ENCODE data around the gene BSND.

GRCh38 chr1:55043011-55043410 is 44.3 kb downstream of the BSND start:
- TF ChIP-seq CTCF (IDR thresholded peaks at IDR 0.05) (no peak), POLR2A (IDR thresholded peaks at IDR 0.05) (no peak)
